Tibial nerve (tissue), 3 donors: ENCODE results near the gene PIGS.

Source experiments
- CTCF ChIP-seq, 5 experiments: fragments of 200-600 bp in 3 of 5; fragments of 450-650 bp in 2 of 5; sonication (generic) in 3 of 5; IDR thresholded peaks; one replicate each; pipeline ENCODE4 v1.5.1; 2016 to 2019; ENCODE audit warnings: antibody characterized with exemption in 5 of 5, mild to moderate bottlenecking in 3 of 5, moderate library complexity in 2 of 5
- POLR2A ChIP-seq, 2 donors: fragments of 450-650 bp; IDR thresholded peaks; one replicate each; pipeline ENCODE4 v1.6.1; 2017; ENCODE audit warnings: antibody characterized with exemption in 2 of 2, mild to moderate bottlenecking in 2 of 2, moderate library complexity in 2 of 2

GRCh38 chr17:28530926-28531325, 40.4 kb downstream of the PIGS start:
- no peak for TF ChIP-seq CTCF (IDR thresholded peaks at IDR 0.05)
- TF ChIP-seq POLR2A (IDR thresholded peaks at IDR 0.05) = no peak
